GM04503 (cell line): ENCODE results near the gene ADCY10.
"Not testable (repeated sequence)": the region's sequence is repeated elsewhere in the genome, so short reads cannot be mapped to it uniquely, and the experiment has no call there.

Experiments
- DNase-seq: peaks from one replicate; pipeline ENCODE4 v3.0.0-alpha.2; 2012; ENCODE audit warnings: low read depth

The ADCY10 gene

DNA sequence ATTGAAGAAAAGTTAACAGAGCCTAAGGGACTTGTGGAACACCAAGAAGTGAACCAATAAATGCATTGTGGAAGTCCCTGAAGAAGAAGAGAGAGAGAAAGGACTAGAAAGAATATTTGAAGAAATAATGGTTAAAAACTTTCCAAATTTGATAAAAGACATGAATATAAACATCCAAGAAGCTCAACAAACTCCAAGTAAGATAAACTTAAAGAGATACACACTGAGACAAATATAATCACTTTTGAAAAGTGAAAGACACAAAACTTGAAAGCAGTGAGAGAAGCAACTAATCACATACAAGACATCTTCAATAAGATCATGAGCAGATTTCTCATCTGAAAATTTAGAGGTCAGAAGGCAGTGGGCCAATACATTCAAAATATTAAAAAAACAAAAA is 101.0 kb downstream of the ADCY10 start:
- DNase-seq: no peak

DNA sequence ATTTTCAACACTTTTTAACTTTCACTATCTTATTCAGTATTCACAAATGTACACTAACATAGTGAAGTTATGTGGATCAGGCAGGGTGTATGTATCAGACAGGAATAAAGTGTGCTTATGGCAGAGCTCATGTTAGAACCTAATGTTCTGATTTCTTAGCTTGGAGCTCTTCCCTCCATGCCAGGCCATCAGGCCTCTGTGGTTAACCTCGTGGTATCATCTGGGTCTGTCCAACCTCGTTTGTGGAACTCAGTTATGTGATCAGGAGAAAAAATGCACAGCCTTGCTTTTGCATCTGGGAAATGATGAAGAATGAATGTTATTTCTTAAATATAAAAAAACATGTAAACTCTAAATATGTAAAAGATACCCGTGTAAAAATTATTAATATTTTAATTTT is 105.2 kb downstream of the ADCY10 start:
- no peak for DNase-seq

DNA sequence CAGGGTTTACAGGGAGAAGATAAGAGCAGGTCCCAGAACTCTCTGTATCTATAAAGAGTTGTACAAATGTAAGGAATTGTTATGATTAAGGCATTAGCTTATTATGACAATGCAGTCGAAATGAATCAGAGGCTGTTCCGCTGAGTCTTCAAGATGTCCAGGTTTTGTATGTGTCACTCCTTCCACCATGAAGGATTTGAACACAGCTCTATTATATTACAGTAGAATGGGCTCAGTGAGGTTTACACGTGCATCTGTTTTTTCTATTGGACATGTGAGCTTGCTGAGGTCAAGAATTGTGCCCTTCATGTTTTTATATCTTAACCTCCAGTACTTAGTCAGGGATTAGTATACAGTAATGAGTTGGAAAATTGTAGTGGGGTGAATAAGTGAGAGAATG is 105.8 kb downstream of the ADCY10 start:
- DNase-seq: no peak

DNA sequence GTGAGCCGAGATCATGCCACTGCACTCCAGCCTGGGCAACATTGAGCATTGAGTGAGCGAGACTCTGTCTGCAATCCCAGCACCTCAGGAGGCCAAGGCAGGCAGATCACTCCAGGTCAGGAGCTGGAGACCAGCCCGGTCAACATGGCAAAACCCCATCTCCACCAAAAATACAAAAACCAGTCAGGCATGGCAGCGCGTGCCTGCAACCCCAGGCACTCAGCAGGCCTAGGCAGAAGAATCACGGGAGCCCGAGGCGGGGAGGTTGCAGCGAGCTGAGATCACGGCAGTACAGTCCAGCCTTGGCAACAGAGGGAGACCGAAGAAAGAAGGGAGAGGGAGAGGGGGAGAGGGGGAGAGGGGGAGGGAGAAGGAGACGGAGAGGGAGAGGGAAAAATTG is 107.3 kb downstream of the ADCY10 start:
- not testable (repeated sequence) for DNase-seq

DNA sequence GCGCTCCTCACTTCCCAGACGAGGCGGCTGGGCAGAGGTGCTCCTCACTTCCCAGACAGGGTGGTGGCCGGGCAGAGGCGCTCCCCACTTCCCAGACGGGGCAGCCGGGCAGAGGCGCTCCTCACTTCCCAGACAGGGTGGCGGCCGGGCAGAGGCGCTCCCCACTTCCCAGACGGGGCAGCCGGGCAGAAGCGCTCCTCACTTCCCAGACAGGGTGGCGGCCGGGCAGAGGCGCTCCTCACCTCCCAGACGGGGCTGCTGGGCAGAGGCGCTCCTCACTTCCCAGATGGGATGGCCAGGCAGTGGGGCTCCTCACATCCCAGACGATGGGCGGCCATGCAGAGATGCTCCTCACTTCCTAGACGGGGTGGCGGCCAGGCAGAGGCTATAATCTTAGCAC is 107.7 kb downstream of the ADCY10 start:
- not testable (repeated sequence) for DNase-seq

DNA sequence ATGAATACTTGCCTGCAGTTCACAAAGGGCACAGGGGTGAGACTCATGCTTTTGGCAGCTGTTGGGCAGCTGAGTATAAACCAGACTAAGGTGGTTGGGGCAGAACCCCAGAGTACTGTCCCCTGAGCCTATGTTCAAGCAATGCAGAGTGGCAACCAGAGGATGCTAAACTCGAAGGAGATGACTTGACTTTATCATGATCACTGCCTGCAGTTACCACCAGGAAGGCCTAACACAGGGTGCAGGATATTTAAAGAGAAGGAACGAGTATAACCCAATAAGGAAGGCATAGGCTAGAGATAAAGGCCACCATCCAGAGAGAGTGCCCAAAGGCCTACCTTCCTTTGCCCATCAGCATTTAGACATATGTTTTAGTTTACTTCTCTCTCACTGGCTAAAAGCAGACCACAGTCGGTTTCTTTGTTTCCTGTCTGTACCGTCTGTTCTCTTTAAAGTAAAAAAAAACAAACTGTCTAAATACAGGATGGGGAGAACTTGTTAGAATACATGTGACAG is 108.8 kb downstream of the ADCY10 start:
- DNase-seq: no peak

DNA sequence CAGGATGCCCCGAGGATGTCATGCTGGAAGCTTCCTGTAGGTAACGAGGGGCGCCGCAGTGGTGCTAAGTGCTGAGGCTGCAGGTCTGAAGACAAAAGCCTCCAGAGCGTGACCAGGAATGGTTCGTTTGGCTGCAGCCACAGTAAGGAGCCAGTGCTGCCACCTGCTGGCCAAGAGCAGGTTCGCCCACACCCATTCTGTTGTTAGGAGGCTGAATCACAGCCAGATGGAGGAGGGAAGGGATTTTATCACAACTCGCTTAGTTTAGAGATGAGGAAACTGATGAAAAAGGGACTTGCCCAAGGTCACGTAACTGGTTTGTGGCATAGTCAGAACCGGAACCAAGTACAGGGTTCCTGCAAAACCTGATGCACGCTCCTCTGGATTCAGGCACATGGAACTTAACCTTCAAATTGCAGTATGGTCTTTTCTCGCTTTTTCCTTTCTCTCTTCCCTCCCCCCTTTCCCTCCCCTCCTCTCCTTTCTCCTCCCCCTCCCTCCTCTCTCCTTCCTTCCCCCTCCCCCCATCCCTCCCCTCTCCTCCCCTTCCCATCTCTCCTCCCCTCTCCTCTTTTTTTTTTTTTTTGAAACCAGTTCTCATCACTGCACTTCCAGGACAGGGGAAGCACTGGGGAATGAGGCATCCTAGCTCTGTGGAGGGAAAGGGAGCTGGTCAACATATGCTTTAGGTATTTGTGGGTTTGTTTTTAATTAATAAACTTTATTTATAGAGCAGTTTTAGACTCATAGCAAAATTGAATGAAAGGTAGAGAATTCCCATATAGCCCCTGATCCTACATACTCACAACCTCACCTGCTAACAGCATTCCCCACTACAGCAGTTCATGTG is 110.4 kb downstream of the ADCY10 start:
- peak; percentile 66 for DNase-seq

DNA sequence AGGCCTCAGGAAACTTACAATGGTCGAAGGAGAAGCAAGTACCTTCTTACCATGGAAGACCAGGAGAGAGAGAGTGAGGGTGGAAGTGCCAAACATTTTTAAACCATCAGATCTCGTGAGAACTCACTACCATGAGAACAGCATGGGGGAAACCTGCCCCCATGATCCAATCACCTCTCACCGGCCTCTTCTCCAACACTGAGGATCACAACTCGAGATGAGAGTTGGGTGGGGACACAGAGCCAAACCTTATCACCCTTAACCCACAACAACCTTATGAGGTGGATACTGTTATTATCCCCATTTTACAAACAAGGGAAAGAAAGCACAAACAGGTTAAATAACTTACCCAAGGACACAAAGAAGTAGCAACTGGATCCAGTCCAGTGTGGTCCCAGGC is 111.7 kb downstream of the ADCY10 start:
- no peak for DNase-seq

DNA sequence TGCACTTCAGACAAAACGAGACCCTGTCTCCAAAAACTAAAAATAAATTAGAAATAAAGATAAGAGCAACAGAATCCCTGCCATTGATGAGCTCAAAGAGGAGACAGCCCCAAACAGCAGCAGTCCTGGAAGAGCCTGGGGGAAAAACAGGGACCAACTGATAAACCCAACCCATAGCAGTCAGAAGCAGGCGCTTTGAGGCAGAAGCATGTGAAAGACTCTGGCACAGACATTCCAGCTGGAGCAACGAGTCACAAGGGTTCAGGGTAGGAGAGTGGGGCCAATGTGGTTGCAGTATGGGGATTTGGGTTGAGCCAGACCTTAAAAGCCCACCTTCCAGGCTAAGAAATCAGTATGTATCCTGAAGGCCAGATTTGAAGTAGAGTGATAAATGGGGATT is 113.7 kb downstream of the ADCY10 start:
- DNase-seq: no peak

DNA sequence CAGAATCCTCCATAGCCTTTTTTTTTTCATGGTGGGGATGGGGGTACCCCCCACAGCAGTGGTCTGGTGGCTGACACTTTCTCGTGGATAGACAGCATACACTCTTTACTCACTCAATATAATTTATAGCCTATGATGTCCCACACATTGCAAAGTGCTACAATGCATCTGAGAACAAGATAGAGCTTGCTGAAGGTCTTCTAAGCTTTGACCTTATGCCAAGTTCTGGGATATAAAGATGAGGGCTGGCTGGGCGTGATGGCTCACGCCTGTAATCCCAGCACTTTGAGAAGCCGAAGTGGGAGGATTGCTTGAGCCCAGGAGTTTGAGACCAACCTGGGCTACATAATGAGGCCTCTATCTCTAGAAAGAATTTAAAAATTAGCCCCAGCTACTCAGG is 114.2 kb downstream of the ADCY10 start:
- DNase-seq: no peak

DNA sequence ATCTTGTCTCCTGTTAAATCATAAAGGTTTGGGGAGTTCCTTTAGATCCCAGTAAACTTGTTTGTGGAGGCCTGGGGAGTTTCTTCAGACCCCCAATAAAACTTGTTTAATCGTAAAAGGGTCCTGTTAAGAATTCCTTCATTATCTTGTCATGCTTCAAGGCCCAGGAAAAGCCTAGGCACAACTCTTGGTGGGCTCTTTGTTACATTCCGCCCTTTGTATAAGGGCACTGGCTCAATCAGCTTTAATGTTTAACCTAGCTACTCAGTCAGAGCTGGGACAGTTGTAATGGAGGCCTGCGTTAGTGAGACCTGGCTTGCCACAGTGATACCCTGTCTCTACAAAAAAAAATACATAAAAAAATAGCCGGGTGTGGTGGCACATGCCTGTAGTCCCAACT is 115.0 kb downstream of the ADCY10 start:
- no peak for DNase-seq

DNA sequence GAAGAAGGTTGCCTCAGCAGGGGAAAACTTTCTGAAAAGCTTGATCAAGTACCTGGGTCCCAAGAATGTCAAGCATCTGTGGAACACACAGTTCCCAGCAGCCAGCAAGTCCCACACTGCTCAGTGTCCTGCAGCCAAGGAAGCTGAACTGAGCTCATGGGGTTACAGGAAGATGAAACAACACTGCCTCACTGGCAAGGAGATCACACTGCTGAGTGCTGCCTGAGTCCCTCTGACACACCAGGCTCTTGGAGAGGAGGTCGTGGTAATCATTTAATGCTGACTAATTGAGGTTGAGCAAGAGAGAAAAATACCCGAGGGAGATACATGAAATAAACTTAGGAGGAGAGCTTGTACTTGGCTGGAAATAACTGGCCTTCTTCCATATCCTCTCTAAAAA is 116.9 kb downstream of the ADCY10 start:
- peak; percentile 98 for DNase-seq

DNA sequence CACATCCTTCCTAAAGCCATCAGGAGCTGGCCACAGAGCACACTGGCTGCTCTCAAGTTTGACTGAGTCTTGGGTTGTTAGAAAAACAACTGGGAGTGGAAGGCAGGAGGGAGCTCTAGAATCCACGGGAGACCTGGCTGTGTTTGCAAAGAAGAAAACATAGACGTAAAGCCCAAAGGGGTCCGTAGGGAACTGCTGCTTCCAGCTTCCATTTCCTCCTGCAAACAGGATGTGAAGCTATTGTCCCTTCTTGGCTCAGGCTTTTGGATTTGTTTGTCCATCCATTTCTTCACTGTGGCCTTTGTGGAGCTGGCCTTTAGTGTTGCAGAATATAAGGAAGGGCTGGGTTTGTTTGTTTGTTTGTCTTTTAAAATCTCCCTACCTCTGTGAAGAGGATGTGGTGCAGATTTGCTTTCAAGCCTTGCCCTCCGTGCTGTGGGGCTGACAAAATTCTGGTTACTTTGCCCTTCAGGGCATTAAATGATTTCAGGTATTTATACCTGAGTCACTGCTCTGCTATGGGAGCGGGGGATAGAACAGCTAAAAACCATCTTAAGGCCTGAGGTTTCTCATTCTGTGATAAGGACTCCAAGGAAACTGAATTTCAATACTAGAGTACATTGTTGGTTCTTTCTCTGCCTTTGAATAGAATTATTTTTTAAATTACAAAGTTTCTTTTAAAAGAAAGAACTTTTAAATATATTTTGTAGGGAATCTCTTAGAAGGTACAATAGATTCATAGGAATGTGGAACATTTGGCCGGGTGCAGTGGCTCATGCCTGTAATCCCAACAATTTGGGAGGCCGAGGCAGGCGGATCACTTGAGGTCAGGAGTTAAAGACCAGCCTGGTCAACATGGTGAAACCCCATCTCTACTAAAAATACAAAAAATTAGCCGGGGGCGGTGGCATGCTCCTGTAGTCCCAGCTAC is 117.9 kb downstream of the ADCY10 start:
- DNase-seq: no peak

DNA sequence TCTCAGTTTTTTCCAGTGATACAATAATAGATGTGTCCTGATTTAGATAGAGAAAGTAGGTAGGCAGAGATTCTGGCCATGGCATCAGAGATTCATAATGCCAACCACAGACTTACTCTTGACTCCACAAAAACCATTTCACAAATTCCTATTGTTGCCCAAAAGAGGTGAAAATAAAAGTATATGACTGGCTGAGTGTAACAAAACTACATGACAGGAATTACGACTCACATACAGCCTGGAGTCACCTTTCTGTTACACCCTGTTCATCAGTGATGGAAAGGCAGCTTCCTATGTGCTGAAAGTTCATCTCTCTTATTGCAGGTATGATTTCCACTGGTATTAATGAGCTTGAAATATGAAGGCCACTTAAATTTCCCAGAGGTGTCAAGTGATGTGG is 119.9 kb downstream of the ADCY10 start:
- DNase-seq: no peak

DNA sequence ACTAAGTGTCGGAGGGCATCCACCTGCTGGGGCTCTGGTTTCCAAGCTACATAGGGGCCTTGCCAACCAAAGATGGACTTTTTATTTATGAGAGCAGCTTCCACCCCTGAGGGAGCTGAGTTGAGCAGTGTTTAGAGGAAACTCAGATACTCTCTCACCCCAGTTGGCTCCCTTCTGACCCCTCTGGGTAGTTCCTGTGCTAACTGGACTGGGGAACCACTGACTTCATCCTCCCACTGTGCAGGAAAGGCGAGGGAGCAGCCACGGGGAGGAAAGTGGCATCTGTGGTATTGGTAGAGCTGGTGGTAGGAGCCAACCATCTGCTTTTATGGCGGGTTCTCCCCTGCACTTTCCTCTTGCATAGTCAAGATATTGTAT is 121.8 kb downstream of the ADCY10 start:
- DNase-seq: no peak

DNA sequence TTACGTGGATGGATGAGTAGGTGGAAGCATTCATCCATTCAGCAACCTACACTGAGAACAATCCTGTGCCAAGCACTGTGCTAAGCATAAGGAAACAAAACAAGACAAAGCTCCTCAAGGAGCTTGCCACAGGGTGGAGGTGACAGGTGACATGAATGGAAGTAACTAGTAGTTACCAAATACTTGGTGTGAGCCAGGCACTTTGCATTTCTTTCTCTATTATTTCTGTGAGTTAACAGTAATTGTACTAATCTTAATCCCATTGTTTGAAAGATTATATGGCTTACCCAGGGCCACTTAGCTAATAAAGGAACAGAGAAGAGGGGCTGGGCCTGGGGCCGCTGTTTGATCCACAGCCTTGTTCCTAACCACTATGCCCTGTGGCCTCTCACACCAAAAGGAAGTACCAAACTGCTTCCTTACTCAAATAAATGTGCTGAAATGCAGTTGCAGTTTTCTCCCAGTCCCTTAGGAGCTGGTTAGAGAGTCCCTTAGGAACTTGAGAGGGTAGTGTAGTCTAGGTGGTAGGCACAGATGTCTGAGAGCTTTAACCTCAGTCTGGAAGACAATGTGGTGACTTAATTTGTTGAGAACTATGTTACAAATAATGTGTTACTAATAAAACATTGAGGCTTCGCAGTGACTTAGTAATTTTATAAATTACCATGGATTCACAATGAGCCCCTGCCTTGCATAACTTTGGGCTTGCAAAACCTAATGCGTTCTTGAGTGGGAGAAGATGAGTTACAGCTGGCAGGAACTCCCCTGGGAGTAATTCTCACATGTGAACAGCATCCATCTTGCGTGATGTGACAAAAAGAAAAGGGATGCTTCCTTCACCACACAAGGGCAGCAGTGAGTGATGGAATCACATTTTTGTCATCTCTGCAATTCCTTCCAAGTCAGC is 122.4 kb downstream of the ADCY10 start:
- DNase-seq: peak; percentile 99

DNA sequence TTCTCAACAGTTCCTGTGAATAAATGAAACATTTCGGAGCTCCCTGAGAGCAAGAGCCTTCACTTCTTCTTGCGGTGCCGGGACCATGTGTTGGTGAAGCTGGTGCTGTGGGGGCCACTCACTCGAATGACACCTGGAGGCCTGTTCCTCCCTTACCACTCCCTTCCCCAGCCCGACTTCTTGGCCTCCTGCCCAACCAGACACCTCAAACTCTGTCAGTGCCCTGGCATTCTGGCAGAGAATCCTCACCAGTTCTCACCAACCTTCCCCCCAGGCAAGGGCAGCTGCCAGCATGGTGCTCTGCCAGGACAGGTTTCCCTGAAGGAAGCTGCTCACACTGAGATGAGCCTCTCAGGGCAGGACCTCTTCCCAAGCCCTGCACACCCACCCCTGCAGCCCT is 123.8 kb downstream of the ADCY10 start:
- no peak for DNase-seq

DNA sequence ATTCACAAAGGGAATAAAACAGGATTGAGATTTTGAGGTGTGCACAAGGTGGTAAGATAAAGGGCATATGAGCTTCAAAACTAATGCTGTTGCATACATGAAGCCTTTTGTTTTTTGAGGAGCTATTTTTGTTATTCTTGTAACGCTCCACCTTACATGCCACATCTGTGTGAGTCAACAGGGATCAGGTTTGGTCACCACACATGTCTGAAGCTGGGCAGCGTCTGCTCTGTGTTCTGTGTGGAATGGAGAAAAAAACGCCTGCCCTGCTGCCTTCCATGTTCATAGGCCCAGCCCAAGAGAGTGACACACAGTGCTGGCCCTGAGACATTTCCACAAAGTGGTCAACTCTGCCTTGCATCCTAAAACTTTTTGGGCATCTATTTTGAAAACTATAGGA is 124.4 kb downstream of the ADCY10 start:
- DNase-seq: no peak

DNA sequence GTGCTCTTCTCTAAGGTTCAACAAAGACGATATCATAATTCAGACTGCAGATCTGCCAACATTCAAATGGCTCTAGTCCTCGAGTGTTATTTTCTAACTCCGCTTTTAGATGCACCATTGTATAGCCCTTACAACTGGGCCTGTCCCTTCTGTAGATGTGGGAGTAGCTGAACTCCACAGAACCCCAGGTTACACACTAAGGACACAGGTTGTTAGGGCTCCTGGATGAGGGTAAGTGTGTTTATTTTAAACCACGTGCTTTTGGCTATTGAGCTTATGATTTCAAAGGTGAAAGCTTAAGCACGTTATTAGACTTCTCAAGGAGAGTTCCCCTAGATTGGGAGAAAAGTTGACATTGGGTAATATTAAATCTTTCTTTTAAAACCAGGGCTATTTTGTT is 127.4 kb downstream of the ADCY10 start:
- no peak for DNase-seq

DNA sequence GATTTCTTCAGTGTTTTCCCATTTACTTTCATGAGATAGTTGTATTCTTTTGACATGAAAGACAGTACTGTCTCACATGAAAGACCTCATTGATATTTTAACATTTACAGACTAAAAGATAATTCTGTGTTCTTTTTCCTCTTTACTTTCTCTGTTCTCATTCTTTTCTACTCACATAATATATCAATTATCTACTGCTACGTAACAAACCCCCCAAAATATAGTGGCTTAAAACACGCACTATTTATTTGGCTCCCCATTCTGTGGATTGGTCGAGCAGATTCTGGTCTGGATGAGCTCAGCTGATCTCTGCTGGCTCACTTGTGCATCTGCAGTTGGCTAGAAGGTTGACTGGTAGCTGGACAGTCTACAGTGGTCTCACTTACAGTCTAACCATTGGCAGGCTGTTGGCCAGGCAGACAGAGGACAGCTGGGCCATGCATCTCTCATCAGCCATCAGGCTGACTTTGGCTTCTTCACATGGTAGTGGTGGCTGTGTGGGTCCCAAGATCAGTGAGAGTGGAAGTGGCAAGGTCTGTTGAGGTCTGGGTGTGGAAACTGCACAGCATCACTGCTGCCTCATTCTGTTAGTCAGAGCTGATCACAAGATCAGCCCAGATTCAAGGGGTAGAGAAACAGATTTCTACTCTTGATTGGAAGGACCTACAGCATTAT is 128.9 kb downstream of the ADCY10 start:
- no peak for DNase-seq

DNA sequence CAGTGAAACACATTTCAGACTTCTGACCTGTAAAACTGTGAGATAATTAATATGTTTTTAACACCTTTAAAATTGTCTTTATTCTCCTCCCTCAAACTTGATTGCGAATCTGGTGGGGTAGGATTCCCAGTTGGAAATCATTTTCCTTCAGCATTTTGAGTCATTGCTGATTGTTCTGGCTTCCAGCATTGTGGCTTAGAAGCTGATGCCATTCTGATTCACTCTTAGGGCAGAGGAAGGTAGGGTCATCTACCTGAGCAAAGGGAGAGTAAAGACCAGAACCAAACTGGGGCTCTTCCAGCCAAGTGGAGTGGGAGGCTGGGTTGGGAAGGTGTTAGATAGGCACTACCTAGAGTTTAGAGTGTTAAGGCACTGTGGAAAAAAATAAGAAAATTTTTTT is 131.0 kb downstream of the ADCY10 start:
- DNase-seq: no peak
